HCEC 1CT (cell line): Measurements from ENCODE around the gene ARID3A.
"Not testable (repeated sequence)": the region's sequence is repeated elsewhere in the genome, so short reads cannot be mapped to it uniquely, and the experiment has no call there.

ENCODE experiments used
- DNase-seq: peaks from one replicate; pipeline ENCODE4 v3.0.0-alpha.2; 2017

ARID3A gene

GRCh38 chr19:947707-948539 is 22.1 kb downstream of the ARID3A start:
- no peak for DNase-seq

GRCh38 chr19:948842-949496 is 23.1 kb downstream of the ARID3A start:
- DNase-seq = no peak

GRCh38 chr19:950352-951066 is 24.7 kb downstream of the ARID3A start:
- no peak for DNase-seq

GRCh38 chr19:952049-952679 is 26.3 kb downstream of the ARID3A start:
- DNase-seq = no peak

GRCh38 chr19:952680-953444 is 27.0 kb downstream of the ARID3A start:
- DNase-seq = no peak

- DNase-seq = no peak
Measured at GRCh38 chr19:953445-954271, 27.8 kb downstream of the ARID3A start.

- no peak for DNase-seq
Measured at GRCh38 chr19:954272-954671, 28.4 kb downstream of the ARID3A start.

- DNase-seq = no peak
Measured at GRCh38 chr19:954672-955494, 29.0 kb downstream of the ARID3A start.

- no peak for DNase-seq
Measured at GRCh38 chr19:955803-956765, 30.2 kb downstream of the ARID3A start.

- no peak for DNase-seq
Measured at GRCh38 chr19:956766-957440, 31.1 kb downstream of the ARID3A start.

GRCh38 chr19:957578-957977 is 31.7 kb downstream of the ARID3A start:
- not testable (repeated sequence) for DNase-seq

- no peak for DNase-seq
Measured at GRCh38 chr19:958967-959855, 33.4 kb downstream of the ARID3A start.

GRCh38 chr19:960020-960419 is 34.2 kb downstream of the ARID3A start:
- no peak for DNase-seq

GRCh38 chr19:960601-960938 is 34.7 kb downstream of the ARID3A start:
- DNase-seq = no peak

- DNase-seq = peak; percentile 46
Measured at GRCh38 chr19:961866-962620, 36.2 kb downstream of the ARID3A start.

GRCh38 chr19:962683-963400 is 37.0 kb downstream of the ARID3A start:
- DNase-seq = no peak
